HG03108 (cell line): ENCODE data around the gene PAGE2B.
"Not testable (repeated sequence)": the region's sequence is repeated elsewhere in the genome, so short reads cannot be mapped to it uniquely, and the experiment has no call there.

Experiments
- ATAC-seq: cut with Tn5 transposase; IDR thresholded peaks from one replicate; pipeline ENCODE4 v1.9.1; 2021; ENCODE audit warnings: moderate library complexity; ENCODE audit not compliant: unreplicated experiment

PAGE2B gene

DNA sequence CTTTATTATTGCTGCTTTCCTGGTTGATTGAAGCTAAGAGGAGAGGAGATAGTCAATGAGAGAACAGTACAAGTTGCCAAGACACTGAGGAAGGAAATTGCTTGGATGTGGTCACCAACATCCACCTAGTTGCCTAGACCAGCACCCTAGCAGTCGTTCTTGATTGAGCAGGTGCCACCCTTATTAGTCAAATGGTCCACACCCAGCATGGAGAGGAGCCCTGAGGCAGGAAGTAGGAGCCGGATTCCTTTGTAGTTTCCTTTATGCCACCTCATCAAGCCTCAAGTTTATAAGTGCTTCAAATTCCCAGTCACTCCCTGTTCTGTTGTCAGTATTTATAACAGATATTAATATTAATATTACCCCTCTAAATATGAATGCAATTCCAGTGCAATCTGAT, 33.1 kb downstream of the PAGE2B start:
- no peak for ATAC-seq

DNA sequence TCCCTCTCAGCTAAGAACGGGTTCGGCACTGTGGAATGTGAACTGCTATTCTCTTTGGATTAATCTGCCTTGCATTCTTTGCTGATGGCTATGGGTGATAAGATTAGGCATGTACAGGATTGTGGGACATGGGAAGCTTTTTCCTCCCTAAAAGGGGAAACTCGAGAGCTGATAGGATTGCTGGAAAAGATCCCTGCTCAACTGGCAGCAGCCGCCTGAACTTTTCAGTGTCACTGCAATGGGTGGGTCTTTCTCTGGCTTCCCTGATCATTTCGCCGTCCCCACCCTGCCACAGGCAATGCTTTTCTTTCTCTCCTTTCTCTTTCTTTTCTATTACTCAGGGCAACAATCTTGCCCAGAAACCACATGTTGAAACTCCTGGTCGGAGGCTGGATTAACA, 34.5 kb downstream of the PAGE2B start:
- no peak for ATAC-seq

DNA sequence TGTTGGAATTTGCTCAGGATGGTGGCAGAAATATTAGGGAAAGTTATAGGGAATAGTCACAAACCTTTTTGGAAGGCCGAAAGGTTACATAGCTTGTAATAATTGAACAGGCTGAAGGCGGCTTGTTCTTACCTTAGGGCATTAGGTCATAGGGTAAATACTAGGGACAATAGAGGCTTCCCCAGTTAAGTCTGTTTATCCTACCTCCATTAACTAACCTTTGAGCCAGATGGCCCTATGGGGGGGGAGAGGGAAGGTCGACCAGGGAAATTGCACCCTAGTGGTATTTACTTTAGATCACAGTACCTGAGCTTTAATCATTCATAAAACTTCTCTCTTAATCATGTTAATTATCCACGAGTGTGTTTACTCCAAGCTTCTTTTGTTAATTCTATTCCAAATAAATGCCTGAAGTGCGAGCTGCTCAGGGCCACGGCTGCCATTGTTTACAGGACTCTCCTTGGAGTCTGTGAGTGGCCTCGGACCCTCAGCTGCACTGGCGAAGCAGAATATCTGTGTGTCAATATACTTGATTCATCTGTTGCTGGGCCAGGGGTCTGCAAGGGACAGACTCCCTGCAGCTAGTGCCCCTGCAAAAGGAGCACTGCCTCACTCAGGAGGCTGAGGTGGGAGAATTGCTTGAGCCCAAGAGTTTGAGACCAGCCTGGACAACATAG, 36.9 kb downstream of the PAGE2B start:
- no peak for ATAC-seq

DNA sequence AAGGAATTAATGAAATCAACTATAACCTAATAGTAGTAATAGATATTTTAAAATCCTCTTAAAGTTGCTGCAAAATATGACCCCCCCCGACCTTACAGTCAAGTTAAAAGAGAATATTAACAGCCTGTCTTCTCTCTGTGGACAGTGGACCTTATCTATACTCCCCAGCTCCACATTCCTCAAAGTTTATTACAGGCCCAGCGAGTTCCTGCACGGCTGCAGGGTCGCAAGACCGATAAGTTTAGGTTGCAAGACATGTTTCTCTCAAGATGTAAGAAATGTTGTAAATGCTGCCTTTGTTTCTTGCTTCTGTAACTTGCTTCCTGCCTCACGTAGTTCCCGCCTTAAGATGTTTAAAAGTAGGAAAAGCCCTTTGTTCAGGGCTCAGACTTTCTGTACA, 41.8 kb downstream of the PAGE2B start:
- not testable (repeated sequence) for ATAC-seq

DNA sequence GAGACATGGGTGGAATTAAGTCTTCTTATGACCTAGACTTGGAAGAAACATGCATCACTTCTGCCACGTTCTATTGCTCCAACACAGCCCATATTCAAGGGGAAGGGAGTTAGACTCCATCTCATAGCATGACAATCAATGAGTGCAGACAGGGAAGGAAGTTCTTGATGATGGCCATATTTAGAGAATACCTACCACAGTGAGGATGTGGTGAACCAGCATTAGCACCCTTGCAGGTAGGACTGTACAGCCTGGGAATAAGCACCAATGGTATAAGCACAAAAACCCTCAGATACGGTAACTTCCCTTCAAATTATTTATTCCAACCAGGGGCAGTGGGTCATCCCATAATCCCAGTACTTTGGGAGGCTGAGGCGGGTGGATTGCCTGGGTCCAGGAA, 43.7 kb downstream of the PAGE2B start:
- no peak for ATAC-seq

DNA sequence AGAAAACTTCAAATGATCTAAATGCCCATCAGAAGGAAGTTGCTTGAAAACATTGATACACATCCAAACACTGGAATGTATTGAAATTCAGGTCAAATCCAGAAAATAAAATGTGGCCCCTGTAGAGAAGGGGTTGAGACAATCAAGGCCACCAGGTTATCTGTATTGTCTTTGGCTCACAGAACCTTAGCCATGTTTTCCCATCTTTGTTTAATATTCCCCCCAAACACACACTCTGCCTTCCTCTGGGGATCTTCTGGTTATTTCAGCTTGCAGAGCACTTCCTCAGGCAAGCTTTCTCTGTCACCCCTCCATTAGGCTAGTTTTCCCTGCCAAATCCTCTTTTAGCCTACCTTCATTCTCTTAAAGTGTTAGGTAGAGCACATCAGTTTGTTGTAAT, 44.4 kb downstream of the PAGE2B start:
- ATAC-seq: no peak

DNA sequence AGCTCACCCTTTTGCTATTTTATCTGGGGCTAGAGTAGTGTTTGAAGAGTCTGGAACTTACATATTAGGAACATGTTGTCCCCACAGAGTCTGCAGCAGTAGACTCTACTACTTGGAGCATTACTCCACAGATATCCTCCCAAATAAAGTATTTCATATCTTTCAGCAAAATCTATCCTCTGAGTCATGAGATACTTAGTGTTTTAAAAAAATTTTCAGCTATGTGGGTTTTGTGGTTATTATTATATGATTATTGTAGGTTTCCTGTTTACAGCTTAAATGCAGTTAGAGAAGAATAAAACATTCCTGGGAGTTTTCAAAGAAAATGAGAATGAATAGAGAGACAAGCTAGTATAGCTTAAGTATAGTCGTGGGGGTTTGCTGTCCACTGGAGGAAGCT, 44.9 kb downstream of the PAGE2B start:
- no peak for ATAC-seq

DNA sequence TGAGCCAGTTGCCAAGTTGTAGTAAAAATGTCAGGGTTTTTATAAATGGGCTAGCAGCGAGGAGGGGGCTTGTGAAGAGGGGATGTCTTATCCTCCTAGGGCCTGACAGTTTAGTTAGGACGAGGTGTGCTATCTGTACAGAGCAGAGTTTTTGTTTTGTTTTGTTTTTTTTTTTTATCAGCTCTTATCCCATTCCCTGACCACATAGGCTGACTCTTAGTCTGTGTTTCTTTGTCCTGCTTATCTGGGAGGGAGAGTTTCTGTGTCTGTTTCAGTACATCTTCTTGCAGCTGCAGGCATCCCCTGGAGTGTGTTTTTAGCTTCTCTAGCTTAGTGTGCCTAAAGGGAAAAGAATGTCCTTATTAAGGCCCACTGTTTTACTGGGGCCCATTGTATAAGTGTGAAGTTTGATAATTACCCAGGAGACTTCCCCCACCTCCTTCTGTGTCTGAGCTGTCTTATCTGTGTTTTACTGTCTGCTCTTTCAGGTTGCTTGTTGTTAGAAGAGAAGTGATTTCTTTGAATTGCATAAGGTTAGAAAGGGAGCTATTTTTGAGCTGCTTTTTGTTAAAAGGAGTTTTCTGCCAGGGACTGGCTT, 46.0 kb downstream of the PAGE2B start:
- ATAC-seq: no peak

DNA sequence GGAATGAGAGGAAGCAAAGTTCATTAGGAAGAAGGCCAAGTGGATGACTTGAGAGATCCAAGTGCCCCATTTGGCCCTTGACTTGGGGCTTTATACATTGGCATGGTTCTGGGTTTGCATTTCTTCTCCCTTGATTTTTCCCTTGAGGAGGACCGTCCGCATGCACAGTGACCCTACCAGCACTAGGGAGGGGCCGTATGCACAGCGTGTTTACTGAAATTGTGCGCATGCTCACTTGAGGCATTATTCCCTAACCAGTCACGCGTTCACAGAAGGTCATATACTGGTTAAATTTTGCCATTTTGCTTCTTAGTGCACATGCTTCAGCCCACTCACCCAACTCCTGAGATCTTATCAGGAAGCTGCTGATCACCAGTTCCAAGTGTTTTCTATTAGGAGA, 49.1 kb downstream of the PAGE2B start:
- no peak for ATAC-seq

DNA sequence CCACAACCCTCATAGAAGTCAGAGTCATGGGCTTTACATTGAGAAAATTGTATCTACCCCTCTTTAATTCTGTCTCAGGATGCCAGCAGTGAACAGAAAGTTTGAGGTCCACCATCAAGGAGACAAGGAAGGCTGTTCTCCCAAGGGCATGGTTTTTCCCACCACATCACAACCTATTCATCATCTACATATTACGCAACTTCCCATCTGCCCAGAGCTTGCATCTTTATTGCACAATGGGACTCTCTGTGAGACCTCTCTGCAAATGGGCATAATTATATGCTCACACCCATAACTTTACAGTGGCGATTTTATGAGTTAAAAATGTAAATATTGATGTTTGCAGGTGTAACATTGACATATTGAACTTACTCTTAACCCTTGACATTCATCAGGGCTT, 52.9 kb downstream of the PAGE2B start:
- no peak for ATAC-seq
